H1 (cell line): ENCODE measurements around the gene MYO5A. TPM values are rescaled to one million over a fixed set of nuclear protein-coding genes. Genes with fewer than 3 reads are reported as not detected.

Experiments
- ATF2 ChIP-seq: IDR thresholded peaks from 2 replicates; pipeline ENCODE4 v1.6.1; 2012; ENCODE audit warnings: low read length, inconsistent platforms
- CHD2 ChIP-seq: IDR thresholded peaks from 2 replicates; pipeline ENCODE4 v1.6.1; 2012; ENCODE audit warnings: low read length, improper control_type of control experiment
- E2F6 ChIP-seq: IDR thresholded peaks from 2 replicates; pipeline ENCODE4 v1.6.1; 2012; ENCODE audit warnings: inconsistent platforms
- SP2 ChIP-seq: IDR thresholded peaks from 2 replicates; pipeline ENCODE4 v1.6.1; 2012; ENCODE audit warnings: mild to moderate bottlenecking, low read length, inconsistent platforms
- polyA plus RNA-seq, 7 experiments: library from polyadenylated mRNA; depleted of rRNA in 3 of 7; stranded (reverse) in 5 of 7; unstranded in 2 of 7; fragments of >200 nt in 5 of 7; fragments of 200-250 nt in 2 of 7; gene quantifications; 1 replicate in 5 of 7; 2 replicates in 1 of 7; 4 replicates in 1 of 7; pipeline versions ENCODE4 v1.2.1 to v1.2.3, GENCODE V29; 2011 to 2013; ENCODE audit warnings: missing spikeins in 2 of 7, mixed read lengths in 2 of 7
- total RNA-seq: library from RNA; stranded (reverse); fragmentation: NEBNext Ultra II Directional; extraction: Animal tissue kit (Norgen Biotek cat#: 25700); gene quantifications from 2 replicates; pipeline ENCODE4 v1.2.1, GENCODE V29; 2021

MYO5A gene
- total and polyA plus RNA-seq, 2 of the 8 experiments (the other 6 are each of a cell fraction or from before 2014, with no cell fraction given), result 11.4 to 24.7 TPM

GRCh38 chr15:52480990-52481389 lies 47.7 kb downstream of the MYO5A start (continued):
- TF ChIP-seq E2F6, result no peak
- TF ChIP-seq ATF2, result no peak
- TF ChIP-seq SP2, result no peak
- no peak for TF ChIP-seq CHD2
